SH-SY5Y (cell line): ENCODE results near the gene ABR.

ENCODE experiments used
- GATA2 ChIP-seq: IDR thresholded peaks from 2 replicates; pipeline ENCODE4 v1.6.1; 2011; ENCODE audit warnings: mild to moderate bottlenecking, low read depth, low read length
- GATA3 ChIP-seq: IDR thresholded peaks from 2 replicates; pipeline ENCODE4 v1.6.1; 2011; ENCODE audit warnings: low read depth, mild to moderate bottlenecking, low read length, moderate library complexity

DNA sequence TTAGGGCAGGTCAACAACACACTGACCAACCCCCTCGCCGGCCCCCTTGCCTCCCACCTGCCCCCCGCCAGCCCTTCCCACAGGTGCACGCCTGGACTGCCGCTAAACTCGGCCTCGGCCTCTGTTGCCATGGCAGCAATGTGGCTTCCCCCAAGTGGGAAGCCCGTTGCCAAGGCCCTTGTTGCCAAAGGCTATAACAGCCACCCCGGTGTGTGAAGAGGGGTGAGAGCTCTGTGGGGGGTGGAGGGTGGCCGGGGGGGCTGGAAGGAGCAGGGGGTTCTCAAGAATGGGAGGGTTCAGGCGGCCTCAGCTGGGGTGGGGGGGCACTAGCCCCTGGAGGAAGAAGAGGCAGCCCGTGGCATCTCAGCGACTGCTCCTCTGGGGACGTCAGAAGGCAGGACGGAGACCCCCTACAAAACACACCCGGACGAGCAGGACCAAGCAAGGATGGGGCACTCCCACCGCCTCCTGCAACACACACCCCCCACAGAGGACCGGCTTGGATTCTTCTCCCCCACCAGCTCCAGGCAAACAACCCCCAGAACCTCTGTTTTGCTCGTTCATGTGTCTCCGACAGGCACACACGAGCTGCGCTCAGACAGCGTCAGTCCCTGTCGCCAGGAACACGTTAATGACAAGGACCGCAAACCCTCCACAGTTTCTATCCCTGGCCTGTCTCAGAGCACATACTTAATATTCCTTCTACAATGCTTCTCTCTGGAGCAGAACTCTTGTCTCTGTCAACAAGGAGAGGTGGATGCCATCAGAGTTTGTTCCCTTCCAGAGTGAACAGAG, 55.7 kb downstream of the ABR start:
- no peak for TF ChIP-seq GATA2
- no peak for TF ChIP-seq GATA3
